ENCODE results near the gene SUSD5.
"Not testable (repeated sequence)": the region's sequence is repeated elsewhere in the genome, so short reads cannot be mapped to it uniquely, and the experiment has no call there.

Gene SUSD5

GRCh38 chr3:33152363-33153360, 65.9 kb downstream of the SUSD5 start:
- DNase-seq (ENCODE audit: low read depth), result no peak

DNA sequence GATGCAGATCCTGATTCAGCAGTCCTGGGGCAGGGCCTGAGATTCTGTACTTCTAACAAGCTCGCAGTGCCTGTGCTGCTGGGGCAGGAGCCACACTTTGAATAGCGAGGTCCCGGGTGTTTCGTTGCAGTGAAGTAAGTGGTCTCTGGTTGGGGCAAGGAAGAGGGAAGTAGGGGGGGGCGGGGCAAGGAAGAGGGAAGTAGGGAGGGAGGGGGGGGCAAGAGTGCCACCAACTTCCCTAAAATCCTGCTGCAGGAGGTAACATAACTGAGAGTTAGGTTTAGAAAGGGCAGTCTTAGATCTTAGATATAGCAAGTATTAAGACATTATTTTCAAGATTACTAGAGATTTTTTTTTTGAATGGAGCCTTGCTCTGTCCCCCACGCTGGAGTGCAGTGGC, 69.3 kb downstream of the SUSD5 start:
- DNase-seq (ENCODE audit: low read depth), result no peak

GRCh38 chr3:33146791-33147445, 71.7 kb downstream of the SUSD5 start:
- no peak for DNase-seq (ENCODE audit: low read depth)

DNA sequence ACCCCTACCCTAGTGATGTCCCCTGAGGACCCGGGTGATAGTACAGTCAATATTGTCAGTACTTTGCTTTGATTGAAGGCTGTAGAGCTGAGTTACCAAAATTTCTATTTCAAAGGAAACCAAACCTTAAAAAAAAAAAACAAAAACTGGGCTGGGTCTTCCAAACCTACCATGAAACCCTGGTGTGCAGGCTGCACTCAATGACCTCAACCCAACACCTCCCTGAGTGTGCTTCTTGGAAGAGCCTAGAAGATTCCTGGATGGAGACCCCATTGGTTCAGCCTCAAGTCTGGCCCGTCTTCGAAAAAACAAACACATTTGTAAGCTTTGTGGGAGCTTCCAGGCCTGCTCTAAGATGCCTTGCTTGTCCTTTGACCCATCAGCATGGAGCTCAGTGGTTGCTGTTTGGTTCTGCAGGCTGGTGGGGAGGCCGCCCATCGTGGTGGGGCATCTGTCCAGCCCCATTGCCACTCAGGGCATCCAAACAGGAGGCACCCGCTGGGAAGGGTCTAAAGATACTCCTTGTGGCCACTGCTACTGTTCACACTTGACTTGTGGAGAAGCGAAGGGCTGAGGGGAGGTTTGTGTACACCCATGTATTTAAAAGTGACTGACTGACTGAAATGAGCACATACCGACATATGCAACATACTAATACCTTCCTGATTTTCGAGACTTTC, 72.6 kb downstream of the SUSD5 start:
- no peak for DNase-seq (ENCODE audit: low read depth)

GRCh38 chr3:33145221-33145900, 73.2 kb downstream of the SUSD5 start:
- no peak for DNase-seq (ENCODE audit: low read depth)

- no peak for DNase-seq (ENCODE audit: low read depth)
Measured at GRCh38 chr3:33144433-33144832, 74.2 kb downstream of the SUSD5 start.

DNA sequence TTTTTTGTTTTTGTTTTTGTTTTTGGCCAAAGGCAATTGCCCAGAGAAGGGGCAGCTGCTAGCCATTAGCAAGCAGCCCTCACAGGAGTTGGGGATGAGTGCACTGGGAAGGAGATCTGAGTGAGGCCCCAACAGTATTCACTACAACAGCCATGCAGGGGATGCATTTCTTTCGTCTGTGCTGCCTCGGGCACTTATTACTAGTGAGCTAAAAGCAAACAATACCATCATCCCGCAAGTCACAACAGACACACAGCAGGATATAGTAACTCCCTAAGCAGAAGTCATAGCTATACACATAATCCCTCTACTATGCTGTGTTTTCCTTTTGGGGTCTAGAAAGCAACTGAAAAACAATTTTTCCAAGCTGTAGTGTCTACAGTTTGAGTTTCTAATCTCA, 77.6 kb downstream of the SUSD5 start:
- no peak for DNase-seq (ENCODE audit: low read depth)

GRCh38 chr3:33139996-33140395, 78.6 kb downstream of the SUSD5 start:
- no peak for DNase-seq (ENCODE audit: low read depth)

DNA sequence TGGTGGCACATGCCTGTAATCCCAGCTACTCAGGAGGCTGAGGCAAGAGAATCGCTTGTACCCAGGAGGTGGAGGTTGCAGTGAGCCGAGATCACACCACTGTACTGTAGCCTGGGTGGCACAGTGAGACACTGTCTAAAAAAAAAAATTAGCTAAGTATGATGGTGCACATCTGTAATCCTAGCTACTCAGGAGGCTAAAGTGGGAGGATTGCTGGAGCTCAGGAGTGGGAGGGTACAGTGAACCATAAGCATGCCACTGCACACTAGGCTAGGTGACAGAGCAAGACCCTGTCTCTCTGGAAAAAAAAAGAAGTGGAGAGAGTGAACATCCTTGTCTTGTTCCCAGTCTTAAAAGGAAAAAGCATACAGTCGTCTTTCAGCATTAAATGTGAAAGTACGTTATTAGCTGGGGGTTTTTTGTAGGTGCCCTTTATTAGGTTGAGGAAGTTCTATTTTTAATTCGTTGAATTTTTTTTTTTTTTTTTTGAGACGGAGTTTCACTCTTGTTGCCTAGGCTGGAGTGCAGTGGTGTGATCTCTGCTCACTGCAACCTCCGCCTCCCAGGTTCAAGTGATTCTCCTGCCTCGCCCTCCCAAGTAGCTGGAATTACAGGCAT, 79.5 kb downstream of the SUSD5 start:
- DNase-seq (ENCODE audit: low read depth), result not testable (repeated sequence)

GRCh38 chr3:33137691-33138090, 80.9 kb downstream of the SUSD5 start:
- no peak for DNase-seq (ENCODE audit: low read depth)

- DNase-seq (ENCODE audit: low read depth), result no peak
Measured at GRCh38 chr3:33134026-33134625, 84.5 kb downstream of the SUSD5 start.

DNA sequence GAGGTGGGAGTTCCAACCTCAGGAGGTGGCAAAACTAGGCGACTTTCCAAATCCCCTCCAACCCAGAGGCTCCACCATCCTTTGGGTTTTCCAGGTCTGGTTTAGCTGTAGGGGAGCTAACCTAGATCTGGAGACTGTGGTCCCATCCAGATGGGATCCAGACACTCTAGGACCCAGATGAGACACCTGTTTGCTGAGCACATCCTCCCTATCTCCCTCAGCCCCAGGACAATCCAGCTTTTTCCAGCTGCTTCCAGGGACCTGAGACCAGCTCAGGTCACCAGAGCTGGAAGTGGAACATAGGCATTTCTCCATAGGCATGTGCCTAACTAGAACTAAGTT, 86.6 kb downstream of the SUSD5 start:
- no peak for DNase-seq (ENCODE audit: low read depth)

DNA sequence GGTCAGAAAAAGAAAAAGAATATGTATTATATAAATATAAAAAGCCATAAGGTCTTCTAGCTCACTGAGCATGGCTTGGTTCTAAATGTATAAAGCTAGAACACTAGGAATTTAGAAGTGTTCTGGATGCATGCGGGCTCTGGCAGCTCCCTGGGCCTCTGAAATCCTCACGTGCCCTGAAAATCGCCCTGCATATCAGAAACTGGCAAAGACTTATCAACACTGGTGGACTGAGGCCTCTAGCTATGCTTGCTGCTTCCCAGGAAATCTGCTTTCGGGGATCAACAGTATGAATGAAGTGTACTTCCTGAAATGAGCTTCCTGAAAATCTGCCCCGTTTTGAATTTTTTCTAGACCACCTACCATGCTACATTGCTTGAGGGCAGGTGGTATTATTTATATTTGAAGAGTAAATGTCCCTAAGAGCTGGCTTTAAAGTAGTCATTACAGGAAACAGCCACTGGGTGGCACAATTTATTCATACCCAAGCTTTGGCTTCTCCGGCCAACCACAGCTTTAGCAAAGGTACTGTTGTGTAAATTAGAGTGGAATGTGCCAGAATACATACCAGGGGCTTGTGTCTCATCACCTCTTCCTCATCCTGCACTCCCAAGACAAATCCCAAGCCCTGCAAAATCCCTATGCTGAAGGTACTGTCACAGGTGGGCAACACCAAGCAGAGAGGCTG, 87.1 kb downstream of the SUSD5 start:
- peak; percentile 50 for DNase-seq (ENCODE audit: low read depth)

DNA sequence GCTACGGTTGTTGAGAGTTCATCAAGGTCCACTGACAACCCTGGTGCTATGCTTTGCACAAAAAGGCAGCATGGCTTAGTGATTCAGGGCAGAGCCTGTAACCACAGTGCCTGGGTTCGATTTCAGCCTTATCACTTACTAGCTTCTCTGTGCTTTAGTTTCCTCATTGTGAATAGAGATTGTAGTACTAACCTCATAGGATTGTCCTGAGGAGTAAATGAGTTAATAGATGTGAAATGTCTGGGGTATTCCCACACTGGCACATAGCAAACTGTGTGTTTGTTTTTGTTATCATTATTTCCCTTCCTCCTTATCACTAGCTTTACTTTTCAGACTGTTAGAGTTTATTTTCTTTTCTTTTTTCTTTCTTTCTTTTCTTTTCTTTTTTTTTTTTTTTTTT, 88.5 kb downstream of the SUSD5 start:
- DNase-seq (ENCODE audit: low read depth), result no peak

GRCh38 chr3:33128706-33129105, 89.9 kb downstream of the SUSD5 start:
- no peak for DNase-seq (ENCODE audit: low read depth)

DNA sequence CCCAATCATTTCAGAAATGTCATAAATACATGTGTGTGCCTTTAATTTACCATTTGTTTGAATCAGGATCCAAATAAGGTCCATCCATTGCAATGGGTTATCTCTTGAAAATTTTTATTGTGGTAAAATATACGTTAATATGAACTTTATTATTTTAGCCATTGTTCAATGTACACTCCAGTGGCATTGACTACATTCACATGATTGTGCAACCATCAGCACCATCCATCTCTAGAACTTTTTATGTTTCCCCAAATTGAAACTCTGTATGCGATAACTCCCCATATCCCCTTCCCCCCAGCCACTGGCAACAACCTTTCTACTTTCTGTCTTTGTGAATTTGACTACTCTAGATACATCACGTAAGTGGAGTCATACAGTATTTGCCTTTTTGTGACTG, 92.8 kb downstream of the SUSD5 start:
- DNase-seq (ENCODE audit: low read depth), result no peak

GRCh38 chr3:33124638-33125037, 94.0 kb downstream of the SUSD5 start:
- no peak for DNase-seq (ENCODE audit: low read depth)

- DNase-seq (ENCODE audit: low read depth), result no peak
Measured at GRCh38 chr3:33122991-33123390, 95.6 kb downstream of the SUSD5 start.

DNA sequence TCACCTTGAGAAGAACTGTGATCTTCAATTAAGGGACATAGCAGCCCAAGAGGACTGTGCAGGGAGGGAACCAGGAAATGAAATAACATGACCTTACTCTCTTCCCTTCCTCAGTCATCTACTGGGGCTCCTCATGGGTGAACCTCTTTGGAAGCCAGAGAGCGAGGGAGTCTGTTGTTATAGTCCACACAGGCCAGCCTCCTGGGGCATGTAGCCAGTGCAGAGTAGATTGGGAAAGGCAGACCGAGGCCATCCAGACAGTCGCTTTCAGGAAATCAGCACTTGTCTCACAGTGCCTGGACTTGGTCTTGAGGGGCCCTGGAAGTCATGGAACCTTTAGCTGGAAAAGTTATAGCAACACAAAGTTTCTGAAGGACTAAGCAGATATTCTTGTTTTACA, 98.7 kb downstream of the SUSD5 start:
- no peak for DNase-seq (ENCODE audit: low read depth)

DNA sequence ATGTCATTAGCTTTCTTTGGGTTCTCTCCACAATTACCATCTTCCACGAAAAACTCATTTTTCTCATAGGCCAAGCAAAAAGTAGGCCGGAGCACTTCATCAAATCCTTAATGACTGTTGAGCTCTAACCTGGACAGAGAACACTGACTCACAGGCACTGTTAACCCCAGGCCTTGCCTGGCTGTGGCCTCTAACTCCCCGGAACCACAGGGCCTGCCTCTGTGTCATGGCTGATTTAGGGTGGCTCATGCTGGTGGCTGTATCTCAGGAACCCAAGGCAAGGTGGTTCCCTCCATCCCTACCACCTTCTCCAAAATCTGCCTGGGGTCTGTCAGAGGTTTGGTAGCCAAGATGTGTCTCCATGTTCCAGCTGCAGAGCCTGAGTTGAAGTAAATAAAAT, 101.1 kb downstream of the SUSD5 start:
- no peak for DNase-seq (ENCODE audit: low read depth)
